Liver (tissue), 9 donors: ENCODE measurements around the gene PDZRN4. TPM values are rescaled to one million over a fixed set of nuclear protein-coding genes. Genes with fewer than 3 reads are reported as not detected.

Source experiments
- DNase-seq: peaks from one replicate; pipeline ENCODE4 v3.0.0-alpha.2; 2017; ENCODE audit warnings: low spot score
- H3K27ac ChIP-seq, 2 donors: one replicate each; pipeline ENCODE4 v1.7.0; 2013; ENCODE audit warnings: inconsistent platforms in 2 of 2, low read length in 2 of 2, control low read depth in 1 of 2, low read depth in 1 of 2, mild to moderate bottlenecking in 1 of 2
- H3K27me3 ChIP-seq, 4 donors: one replicate each; pipeline versions ENCODE4 v1.6.1 to v1.7.0; 2013; ENCODE audit warnings: low read length in 3 of 4, inconsistent platforms in 1 of 4, mild to moderate bottlenecking in 1 of 4, moderate library complexity in 1 of 4; ENCODE audit not compliant: control insufficient read depth in 4 of 4, insufficient read depth in 4 of 4
- H3K36me3 ChIP-seq, 4 donors: one replicate each; pipeline versions ENCODE4 v1.6.1 to v1.7.0; 2013; ENCODE audit warnings: low read length in 3 of 4, mild to moderate bottlenecking in 3 of 4, low read depth in 1 of 4, moderate library complexity in 1 of 4; ENCODE audit not compliant: control insufficient read depth in 4 of 4, insufficient read depth in 3 of 4
- H3K4me1 ChIP-seq, 4 donors: one replicate each; pipeline versions ENCODE4 v1.6.1 to v1.7.0; 2013; ENCODE audit warnings: low read length in 3 of 4, mild to moderate bottlenecking in 3 of 4, moderate library complexity in 1 of 4; ENCODE audit not compliant: control insufficient read depth in 4 of 4, insufficient read depth in 4 of 4
- H3K4me3 ChIP-seq, 3 donors: one replicate each; pipeline versions ENCODE4 v1.6.1 to v1.7.0; 2013; ENCODE audit warnings: low read length in 3 of 3, control low read depth in 1 of 3, low read depth in 1 of 3, mild to moderate bottlenecking in 1 of 3
- H3K9ac ChIP-seq, 2 donors: one replicate each; pipeline ENCODE4 v1.7.0; 2013; ENCODE audit warnings: low read length in 2 of 2, mild to moderate bottlenecking in 2 of 2, moderate library complexity in 2 of 2, control low read depth in 1 of 2, low read depth in 1 of 2
- H3K9me3 ChIP-seq, 4 donors: one replicate each; pipeline versions ENCODE4 v1.6.1 to v1.7.0; 2013; ENCODE audit warnings: low read length in 3 of 4; ENCODE audit not compliant: control insufficient read depth in 4 of 4
- EGR1 ChIP-seq, 2 donors: IDR thresholded peaks; 2 replicates each; pipeline ENCODE4 v1.6.1; 2016 to 2018; ENCODE audit warnings: antibody characterized with exemption in 2 of 2, low read depth in 2 of 2
- FOXA1 ChIP-seq: IDR thresholded peaks from 2 replicates; pipeline ENCODE4 v1.6.1; 2016; ENCODE audit warnings: antibody characterized with exemption
- FOXA2 ChIP-seq: IDR thresholded peaks from 2 replicates; pipeline ENCODE4 v1.6.1; 2016; ENCODE audit warnings: antibody characterized with exemption
- GABPA ChIP-seq, 2 donors: IDR thresholded peaks in 1 of 2; conservative IDR thresholded peaks in 1 of 2; 2 replicates each; pipeline ENCODE4 v1.6.1; 2016; ENCODE audit warnings: antibody characterized with exemption in 2 of 2, mild to moderate bottlenecking in 1 of 2, moderate library complexity in 1 of 2
- HNF4A ChIP-seq, 2 donors: conservative IDR thresholded peaks; 2 replicates each; pipeline ENCODE4 v1.6.1; 2016; ENCODE audit warnings: antibody characterized with exemption in 2 of 2, mild to moderate bottlenecking in 2 of 2
- HNF4G ChIP-seq: IDR thresholded peaks from 2 replicates; pipeline ENCODE4 v1.6.1; 2016; ENCODE audit warnings: antibody characterized with exemption
- JUND ChIP-seq, 2 donors: IDR thresholded peaks; 2 replicates each; pipeline ENCODE4 v1.6.1; 2016; ENCODE audit warnings: antibody characterized with exemption in 2 of 2
- NR2F2 ChIP-seq: IDR thresholded peaks from 2 replicates; pipeline ENCODE4 v1.6.1; 2016; ENCODE audit warnings: antibody characterized with exemption
- RAD21 ChIP-seq, 2 donors: IDR thresholded peaks; 2 replicates each; pipeline ENCODE4 v1.6.1; 2016; ENCODE audit warnings: antibody characterized with exemption in 2 of 2, mild to moderate bottlenecking in 2 of 2
- SP1 ChIP-seq: IDR thresholded peaks from 2 replicates; pipeline ENCODE4 v1.6.1; 2018; ENCODE audit warnings: antibody characterized with exemption, mild to moderate bottlenecking
- TAF1 ChIP-seq: conservative IDR thresholded peaks from 2 replicates; pipeline ENCODE4 v1.6.1; 2016; ENCODE audit warnings: antibody characterized with exemption, mild to moderate bottlenecking
- YY1 ChIP-seq: IDR thresholded peaks from 2 replicates; pipeline ENCODE4 v1.6.1; 2016; ENCODE audit warnings: antibody characterized with exemption, mild to moderate bottlenecking
- WGBS: extraction: QIAGEN DNeasy Blood & Tissue Kit; methylation state at CpG from one replicate; pipeline ENCODE4 v1.1.7; 2013; 5-methylcytosine and 5-hydroxymethylcytosine counted together
- polyA plus RNA-seq, 2 donors: library from polyadenylated mRNA; stranded (reverse) in 1 of 2; unstranded in 1 of 2; fragments of 200-250 nt in 1 of 2; fragments of >200 nt in 1 of 2; fragmentation: Nextera tagmentation in 1 of 2; extraction: Ambion mirVana in 1 of 2; gene quantifications; one replicate each; pipeline versions ENCODE4 v1.2.1 to v1.2.3, GENCODE V29; 2013 to 2015
- total RNA-seq, 2 donors: library from RNA; depleted of rRNA; stranded (reverse); fragments of >200 nt; gene quantifications; one replicate each; pipeline ENCODE4 v1.2.3, GENCODE V29; 2014
- TF ChIP-seq, protein P1 (sequence below): IDR thresholded peaks from 2 replicates; pipeline ENCODE4 v1.6.1; 2016; ENCODE audit warnings: antibody characterized with exemption, mild to moderate bottlenecking
- TF ChIP-seq, protein P2 (sequence below): IDR thresholded peaks from 2 replicates; pipeline ENCODE4 v1.6.1; 2016; ENCODE audit warnings: antibody characterized with exemption
- TF ChIP-seq, protein P3 (sequence below): IDR thresholded peaks from 2 replicates; pipeline ENCODE4 v1.6.1; 2016; ENCODE audit warnings: antibody characterized with exemption
- TF ChIP-seq, protein P4 (sequence below): fragments of 150-350 bp; IDR thresholded peaks from 2 replicates; pipeline ENCODE4 v1.5.1; 2017; ENCODE audit warnings: improper control_type of control experiment, low read depth, low read length; ENCODE audit not compliant: missing input control
- TF ChIP-seq, protein P5 (sequence below): IDR thresholded peaks from 2 replicates; pipeline ENCODE4 v1.6.1; 2016; ENCODE audit warnings: antibody characterized with exemption
- donor health status: healthy.
- donor health status: healthy.
- donor health status: healthy.
- donor health status: healthy.
- donor health status: healthy.

PDZRN4 gene
- total and polyA plus RNA-seq, 4 donors: 0.11 to 1.1 (median 0.24) TPM

DNA sequence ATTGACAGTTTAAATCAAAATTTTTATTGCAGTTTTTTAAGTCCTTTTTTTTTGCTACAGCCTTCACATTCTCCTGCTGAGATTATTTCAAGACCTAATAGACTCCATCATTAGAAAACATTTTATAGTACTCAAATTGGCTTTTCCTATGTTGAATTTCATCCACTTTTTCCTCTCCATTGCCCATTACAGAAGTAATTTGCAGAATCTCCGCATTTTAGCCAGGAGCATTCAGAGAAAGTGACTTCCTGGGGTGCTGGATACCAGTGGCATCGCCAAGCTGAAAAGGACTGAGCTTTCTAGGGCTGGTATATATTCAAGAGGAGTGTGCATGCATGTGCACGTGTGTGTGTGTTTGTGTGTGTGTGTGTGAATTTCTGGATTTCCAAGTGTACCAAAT lies 340.8 kb downstream of the PDZRN4 start:
- no peak for TF ChIP-seq RAD21 (IDR thresholded peaks at IDR 0.05)
- TF ChIP-seq FOXA1: no peak
- TF ChIP-seq, protein P1, sequence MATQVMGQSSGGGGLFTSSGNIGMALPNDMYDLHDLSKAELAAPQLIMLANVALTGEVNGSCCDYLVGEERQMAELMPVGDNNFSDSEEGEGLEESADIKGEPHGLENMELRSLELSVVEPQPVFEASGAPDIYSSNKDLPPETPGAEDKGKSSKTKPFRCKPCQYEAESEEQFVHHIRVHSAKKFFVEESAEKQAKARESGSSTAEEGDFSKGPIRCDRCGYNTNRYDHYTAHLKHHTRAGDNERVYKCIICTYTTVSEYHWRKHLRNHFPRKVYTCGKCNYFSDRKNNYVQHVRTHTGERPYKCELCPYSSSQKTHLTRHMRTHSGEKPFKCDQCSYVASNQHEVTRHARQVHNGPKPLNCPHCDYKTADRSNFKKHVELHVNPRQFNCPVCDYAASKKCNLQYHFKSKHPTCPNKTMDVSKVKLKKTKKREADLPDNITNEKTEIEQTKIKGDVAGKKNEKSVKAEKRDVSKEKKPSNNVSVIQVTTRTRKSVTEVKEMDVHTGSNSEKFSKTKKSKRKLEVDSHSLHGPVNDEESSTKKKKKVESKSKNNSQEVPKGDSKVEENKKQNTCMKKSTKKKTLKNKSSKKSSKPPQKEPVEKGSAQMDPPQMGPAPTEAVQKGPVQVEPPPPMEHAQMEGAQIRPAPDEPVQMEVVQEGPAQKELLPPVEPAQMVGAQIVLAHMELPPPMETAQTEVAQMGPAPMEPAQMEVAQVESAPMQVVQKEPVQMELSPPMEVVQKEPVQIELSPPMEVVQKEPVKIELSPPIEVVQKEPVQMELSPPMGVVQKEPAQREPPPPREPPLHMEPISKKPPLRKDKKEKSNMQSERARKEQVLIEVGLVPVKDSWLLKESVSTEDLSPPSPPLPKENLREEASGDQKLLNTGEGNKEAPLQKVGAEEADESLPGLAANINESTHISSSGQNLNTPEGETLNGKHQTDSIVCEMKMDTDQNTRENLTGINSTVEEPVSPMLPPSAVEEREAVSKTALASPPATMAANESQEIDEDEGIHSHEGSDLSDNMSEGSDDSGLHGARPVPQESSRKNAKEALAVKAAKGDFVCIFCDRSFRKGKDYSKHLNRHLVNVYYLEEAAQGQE: no peak
- no peak for TF ChIP-seq NR2F2
- no peak for TF ChIP-seq TAF1
- no peak for TF ChIP-seq SP1
- TF ChIP-seq GABPA (IDR thresholded peaks at IDR 0.05 in 1 of 2, conservative IDR thresholded peaks at IDR 0.05 in 1 of 2): no peak
- TF ChIP-seq JUND (IDR thresholded peaks at IDR 0.05): no peak
- TF ChIP-seq, protein P2, sequence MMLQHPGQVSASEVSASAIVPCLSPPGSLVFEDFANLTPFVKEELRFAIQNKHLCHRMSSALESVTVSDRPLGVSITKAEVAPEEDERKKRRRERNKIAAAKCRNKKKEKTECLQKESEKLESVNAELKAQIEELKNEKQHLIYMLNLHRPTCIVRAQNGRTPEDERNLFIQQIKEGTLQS: no peak
- no peak for TF ChIP-seq YY1
- no peak for TF ChIP-seq FOXA2
- TF ChIP-seq, protein P3, sequence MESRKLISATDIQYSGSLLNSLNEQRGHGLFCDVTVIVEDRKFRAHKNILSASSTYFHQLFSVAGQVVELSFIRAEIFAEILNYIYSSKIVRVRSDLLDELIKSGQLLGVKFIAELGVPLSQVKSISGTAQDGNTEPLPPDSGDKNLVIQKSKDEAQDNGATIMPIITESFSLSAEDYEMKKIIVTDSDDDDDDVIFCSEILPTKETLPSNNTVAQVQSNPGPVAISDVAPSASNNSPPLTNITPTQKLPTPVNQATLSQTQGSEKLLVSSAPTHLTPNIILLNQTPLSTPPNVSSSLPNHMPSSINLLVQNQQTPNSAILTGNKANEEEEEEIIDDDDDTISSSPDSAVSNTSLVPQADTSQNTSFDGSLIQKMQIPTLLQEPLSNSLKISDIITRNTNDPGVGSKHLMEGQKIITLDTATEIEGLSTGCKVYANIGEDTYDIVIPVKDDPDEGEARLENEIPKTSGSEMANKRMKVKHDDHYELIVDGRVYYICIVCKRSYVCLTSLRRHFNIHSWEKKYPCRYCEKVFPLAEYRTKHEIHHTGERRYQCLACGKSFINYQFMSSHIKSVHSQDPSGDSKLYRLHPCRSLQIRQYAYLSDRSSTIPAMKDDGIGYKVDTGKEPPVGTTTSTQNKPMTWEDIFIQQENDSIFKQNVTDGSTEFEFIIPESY: no peak
- TF ChIP-seq EGR1 (IDR thresholded peaks at IDR 0.05; ENCODE audit: low read depth in 2 of 2): no peak
- TF ChIP-seq, protein P4, sequence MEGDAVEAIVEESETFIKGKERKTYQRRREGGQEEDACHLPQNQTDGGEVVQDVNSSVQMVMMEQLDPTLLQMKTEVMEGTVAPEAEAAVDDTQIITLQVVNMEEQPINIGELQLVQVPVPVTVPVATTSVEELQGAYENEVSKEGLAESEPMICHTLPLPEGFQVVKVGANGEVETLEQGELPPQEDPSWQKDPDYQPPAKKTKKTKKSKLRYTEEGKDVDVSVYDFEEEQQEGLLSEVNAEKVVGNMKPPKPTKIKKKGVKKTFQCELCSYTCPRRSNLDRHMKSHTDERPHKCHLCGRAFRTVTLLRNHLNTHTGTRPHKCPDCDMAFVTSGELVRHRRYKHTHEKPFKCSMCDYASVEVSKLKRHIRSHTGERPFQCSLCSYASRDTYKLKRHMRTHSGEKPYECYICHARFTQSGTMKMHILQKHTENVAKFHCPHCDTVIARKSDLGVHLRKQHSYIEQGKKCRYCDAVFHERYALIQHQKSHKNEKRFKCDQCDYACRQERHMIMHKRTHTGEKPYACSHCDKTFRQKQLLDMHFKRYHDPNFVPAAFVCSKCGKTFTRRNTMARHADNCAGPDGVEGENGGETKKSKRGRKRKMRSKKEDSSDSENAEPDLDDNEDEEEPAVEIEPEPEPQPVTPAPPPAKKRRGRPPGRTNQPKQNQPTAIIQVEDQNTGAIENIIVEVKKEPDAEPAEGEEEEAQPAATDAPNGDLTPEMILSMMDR: no peak
- TF ChIP-seq, protein P5, sequence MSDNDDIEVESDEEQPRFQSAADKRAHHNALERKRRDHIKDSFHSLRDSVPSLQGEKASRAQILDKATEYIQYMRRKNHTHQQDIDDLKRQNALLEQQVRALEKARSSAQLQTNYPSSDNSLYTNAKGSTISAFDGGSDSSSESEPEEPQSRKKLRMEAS: no peak
- no peak for TF ChIP-seq HNF4A (conservative IDR thresholded peaks at IDR 0.05)
- Histone ChIP-seq H3K27me3 (no peaks in the 10 kb centered on the region), H3K4me1 (no peaks in the 10 kb centered on the region), H3K4me3 (no peak overlapping the region), H3K9me3 (no peaks in the 10 kb centered on the region), H3K9ac (no peak overlapping the region), H3K27ac (no peak overlapping the region), H3K36me3 (no peaks in the 10 kb centered on the region)
- no peak for DNase-seq
- WGBS: 83% methylated on average over 3 of the region's 3 CpGs

DNA sequence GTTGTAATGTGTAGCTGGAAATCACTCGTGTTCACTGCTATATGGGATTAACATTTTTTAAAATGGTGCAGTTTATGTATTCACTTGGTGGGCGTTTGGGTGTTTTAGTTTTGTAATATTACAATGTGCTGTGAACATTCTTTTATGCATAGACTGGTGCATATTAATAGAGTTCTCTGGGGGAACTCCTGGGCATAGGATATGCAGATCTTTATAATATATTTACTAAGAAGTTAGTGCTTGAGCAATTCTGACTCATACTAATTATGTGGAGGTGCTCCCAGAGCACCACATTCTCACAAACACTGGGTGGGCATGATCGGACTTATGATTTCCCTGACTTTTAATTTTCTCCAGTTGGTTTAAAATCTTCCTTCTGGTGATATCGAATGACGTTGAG lies 342.3 kb downstream of the PDZRN4 start:
- Histone ChIP-seq H3K27me3 (no peaks in the 10 kb centered on the region), H3K4me3 (no peak overlapping the region), H3K4me1 (no peaks in the 10 kb centered on the region), H3K27ac (no peak overlapping the region), H3K36me3 (no peaks in the 10 kb centered on the region), H3K9ac (no peak overlapping the region), H3K9me3 (no peaks in the 10 kb centered on the region)
- 81% methylated on average over 5 of the region's 5 CpGs for whole genome bisulfite sequencing
- no peak for TF ChIP-seq RAD21 (IDR thresholded peaks at IDR 0.05)
- no peak for TF ChIP-seq HNF4G
- DNase-seq: no peak
